Heart left ventricle (tissue), 13 donors: ENCODE results near the gene STK26.

Experiments
- CTCF ChIP-seq, 12 donors: fragments of 200-600 bp; sonication (generic) in 4 of 12; IDR thresholded peaks; one replicate each; pipeline versions ENCODE4 v1.5.0 to v1.8.0; 2018 to 2022; ENCODE audit warnings: antibody characterized with exemption in 12 of 12, mild to moderate bottlenecking in 5 of 12
- POLR2A ChIP-seq, 2 donors: fragments of 450-650 bp; IDR thresholded peaks; one replicate each; pipeline ENCODE4 v1.6.1; 2017; ENCODE audit warnings: antibody characterized with exemption in 2 of 2, mild to moderate bottlenecking in 2 of 2, moderate library complexity in 2 of 2
- donor health status: ischemic (EF 13 %, LVEDD 7.1; RV severe dilation, severe dysfunction).
- donor health status: DM: no; HTN: yes; CAD: no.
- donor health status: DM: no; HTN: no; CAD: no.
- donor health status: ischemic (EF 25% LVEDD 6.9; RV normal size, moderate dysfunction).
- donor health status: ischemic (EF 25% LVEDD 5.7; RV mildly dilated, moderate dysfunction).
- donor health status: ischemic (EF 35%, LVEDD 5.7; RV mildly dilated, moderate dysfunction).
- donor health status: nonischemic (EF 11% LVEDD 7.7; RV severe dilation, severe dysfunction).
- donor health status: DM: yes; HTN: yes; CAD: no.
- donor health status: PGD.
- donor health status: ischemic (EF 29% LVEDD 5.4; RV normal size, mild dysfunction).
- donor health status: nonischemic (EF 23%, LVEDD 6.1; RV moderate dilation, normal function).

GRCh38 chrX:132119821-132120515 lies 96.9 kb downstream of the STK26 start:
- no peak for TF ChIP-seq CTCF (IDR thresholded peaks at IDR 0.05)
- TF ChIP-seq POLR2A (IDR thresholded peaks at IDR 0.05), result no peak
